ENCODE data around the gene FSIP1.
A peak's percentile ranks its signal among the peaks of the same experiment; 100 is the strongest.

FSIP1 gene

DNA sequence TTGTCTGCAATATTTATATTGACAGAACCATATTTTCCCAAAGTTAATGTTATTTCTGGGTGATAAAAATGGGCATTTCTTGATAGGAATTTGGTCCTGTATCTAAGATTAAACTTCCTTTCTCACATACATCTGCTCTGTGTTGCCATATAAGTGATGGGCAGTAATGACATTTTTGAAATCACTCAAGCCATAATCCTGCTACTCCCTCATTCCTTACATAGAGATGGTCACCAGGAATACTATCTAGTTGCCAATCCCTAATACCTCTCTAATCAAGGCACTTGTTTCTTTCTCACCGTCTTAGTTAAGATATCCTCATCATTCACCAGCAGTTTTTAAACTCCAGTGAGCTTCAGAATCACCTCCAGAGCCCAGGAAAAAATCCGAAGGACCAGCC is 68.4 kb downstream of the FSIP1 start:
- no peak for DNase-seq

DNA sequence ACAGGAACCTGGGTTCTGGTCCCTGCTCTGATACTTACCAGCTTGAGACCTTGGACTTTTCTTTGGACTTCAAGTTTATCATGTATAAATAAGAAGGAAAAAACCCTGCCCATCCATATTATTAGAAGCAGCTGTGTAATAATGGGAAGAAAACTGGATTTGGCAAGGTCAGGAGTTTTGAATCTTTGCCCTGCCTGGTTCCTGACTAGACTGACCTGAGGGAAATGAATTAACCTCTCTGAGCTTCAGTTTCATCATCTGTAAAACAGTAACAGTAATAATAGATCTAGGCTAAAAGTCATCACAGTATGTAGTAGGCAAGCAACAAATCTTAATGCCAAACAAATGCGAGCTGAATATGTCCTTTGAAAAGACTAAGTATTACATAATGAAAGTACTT is 68.8 kb downstream of the FSIP1 start:
- DNase-seq, result no peak

DNA sequence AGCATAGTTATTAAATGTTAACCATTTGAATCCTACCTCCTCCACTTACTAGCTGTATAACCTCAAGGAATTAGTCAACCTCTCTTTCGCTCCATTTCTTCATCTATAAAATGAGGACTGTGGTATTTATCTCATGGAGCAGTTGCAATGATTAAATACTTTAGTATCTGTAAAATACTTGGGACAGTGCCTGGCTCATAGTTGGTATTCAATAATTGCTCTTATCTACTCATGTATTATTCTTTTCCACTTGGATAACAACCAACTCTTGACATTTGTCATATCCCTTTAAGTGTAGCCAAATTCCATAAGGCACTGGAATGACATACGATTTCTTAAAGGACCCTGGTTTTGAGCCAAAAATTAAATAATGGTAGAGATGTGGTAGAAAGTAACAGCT is 72.0 kb downstream of the FSIP1 start:
- DNase-seq, result no peak

DNA sequence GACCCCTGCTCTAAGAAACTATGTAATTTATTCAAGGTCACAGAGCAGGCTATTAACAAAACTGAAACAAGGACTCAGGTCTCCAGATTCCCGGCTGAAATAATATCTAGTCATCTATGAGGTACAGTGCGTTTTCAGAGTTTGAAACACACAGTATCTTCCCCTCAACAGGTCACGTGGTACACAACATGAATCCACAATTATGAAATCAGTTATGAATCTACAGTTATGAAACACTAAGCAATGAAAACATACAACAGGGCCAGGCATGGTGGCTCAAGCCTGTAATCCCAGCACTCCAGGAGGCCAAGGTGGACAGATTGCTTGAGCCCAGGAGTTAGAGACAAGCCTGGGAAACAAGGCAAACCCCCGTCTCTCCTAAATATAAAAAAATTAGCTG is 72.7 kb downstream of the FSIP1 start:
- DNase-seq, result no peak

DNA sequence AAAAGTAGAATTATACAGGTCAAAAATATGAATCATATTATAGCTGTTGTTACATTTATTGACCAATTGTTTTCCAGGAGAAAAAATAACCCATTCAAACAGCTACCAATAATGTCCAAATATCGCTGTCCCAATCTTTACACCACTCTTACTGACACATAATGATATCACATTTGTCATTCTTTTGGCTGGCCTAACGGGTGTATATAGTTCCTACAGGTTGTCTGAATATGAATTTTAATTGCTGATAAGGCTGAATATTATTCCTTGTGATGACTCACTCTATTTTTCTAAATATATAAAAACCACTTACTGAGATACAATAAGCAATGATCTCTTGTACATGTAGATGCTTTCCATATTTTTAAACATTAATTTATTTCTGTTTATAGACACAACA is 76.4 kb downstream of the FSIP1 start:
- no peak for DNase-seq

DNA sequence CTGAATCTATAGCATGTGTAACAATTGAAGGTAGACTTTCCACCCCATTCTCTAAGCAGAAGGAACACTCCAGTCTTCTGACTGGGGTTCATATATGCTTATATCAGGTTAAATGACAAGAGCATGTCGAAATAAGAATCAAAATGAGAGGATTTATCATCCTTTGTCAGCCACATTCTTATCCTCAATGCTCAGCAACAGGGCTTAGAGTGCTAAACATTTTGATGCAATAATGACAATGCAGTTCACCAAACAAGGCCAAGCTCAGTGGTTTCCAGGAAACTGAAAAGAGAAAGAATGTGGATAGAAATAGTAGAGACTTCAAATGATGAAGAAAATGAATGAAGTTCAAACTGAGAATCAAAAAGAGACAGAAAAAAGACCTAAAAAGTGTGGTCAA is 78.0 kb downstream of the FSIP1 start:
- no peak for DNase-seq

DNA sequence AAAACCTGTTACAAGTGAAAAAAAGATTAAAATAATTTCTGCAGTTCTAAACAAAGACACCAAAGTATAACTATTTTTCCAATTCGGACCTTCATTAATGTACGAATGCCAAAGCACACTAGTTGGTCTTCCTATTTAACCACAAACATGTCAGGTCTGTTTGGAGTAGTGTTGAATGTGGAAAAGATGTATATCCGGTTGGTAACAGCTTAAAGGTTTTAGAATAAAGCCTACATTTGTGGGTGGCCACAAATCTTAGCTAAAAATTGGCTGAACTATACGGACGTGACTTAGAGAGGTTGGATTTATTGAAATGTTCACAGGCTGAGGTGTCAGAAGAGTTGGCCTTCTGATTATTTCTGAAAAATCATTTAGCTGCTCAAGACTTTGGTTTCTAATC is 78.4 kb downstream of the FSIP1 start:
- no peak for DNase-seq

DNA sequence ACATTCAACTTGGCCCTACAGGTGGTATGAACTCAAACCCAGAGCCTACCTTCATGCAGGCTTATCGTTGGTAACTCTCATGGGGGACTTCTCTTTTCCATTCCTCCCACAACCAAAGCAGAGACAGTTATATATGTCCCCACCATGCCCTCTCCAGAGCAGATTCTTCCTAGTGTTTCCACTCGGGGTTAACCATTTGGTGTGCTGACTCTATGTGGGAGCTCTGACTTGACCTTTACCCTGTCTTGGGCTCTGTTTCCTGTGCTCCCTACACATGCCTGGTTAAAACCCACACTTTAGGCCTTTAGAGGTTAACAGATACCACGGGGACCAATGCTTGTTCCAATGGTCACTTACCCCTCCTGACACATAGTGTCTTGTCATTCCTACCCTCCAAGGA is 80.7 kb downstream of the FSIP1 start:
- no peak for DNase-seq

DNA sequence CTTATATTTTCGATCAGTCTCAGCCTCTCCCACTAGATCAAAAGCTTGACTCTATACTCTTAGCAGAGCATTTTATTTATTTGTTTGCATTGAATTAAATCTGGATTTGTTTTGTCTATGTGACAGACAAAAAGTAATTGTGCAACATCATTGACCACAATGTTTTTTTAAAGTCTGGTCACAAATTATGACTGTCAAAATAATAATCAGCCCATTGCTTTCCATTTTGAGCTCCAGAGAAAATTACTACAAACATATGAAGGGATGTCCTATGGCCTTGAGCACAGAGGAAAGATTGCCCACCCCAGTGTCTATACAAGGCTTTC is 82.3 kb downstream of the FSIP1 start:
- no peak for DNase-seq

DNA sequence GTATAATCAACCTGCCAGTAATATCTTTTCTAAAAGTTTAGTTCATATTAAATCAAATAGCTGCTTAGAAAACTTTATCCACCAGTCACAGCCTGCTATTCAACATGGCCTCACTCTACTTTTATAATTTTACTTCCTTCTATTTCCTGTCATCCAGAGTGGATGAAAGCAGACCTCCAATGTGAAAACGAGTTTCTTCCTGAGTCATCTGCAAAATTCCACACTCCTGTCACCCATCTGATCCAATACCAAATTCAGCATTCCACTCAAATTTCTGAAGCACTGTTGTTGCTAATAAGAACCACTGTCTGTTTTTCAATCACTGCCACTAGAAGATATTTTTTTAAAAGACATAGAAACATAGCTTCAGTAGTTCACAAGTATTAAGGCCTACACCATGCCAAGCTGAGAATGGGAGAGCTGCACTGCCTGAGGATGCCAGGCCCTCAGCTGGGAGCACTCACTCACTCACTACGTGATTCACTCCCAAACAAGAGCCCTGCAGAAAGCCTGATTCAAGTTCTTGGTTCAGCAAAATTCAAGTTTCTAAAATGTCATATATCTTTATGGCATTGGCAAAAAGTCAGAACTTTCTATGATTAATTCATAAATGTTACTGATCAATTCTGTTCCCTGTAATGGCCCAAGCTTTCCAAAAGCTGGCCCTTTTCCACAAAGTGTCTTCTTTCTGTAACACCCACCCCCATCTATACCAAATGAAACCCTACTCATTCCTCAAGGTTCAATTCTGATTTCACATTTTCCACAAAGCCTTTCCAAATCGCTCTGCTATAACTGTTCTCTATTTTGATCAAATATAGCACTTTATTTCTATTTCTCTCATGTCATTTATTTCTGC is 82.9 kb downstream of the FSIP1 start:
- no peak for DNase-seq

DNA sequence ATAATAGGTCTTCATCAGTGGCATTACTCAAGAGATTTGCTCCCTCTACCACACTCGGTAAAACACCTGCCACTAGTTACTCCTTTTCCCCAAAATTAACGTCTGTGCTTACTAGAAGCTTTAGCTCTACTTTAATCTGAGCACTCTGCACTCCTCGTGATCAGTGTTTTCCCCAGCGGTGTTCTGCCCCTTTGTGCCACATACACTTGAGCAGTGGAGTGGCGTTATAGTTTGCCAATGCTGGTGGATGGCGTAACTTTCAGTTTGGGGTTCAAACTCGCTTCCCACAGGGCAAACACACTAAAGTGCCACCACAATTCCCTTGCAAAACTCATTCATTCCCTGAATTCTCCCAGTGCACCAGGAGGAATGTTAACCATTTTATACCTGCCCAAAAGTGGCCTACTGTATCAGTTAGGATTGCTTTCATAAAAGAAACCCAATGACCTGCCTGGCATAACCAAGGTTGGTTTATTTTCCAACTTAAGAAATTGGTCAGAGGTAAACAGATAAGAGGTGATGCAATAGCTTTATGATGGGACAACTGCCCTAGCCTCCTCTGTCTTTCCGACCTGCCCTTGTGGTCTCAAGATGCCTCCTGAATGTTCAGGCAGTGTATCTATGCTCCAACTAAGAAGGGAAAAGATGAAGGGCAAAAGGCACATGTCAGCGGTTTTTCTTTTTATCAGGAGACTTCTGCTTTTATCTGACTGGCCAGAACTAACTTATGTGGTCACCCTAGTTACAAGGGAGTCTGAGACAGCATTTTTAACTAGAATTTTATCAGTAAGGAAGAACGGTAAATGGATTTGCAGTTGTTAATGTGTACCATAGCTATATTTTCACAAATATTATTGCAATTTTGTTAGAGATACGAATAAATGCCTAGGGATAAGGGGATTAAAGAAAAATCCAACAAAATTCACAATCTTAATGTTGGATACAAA is 83.9 kb downstream of the FSIP1 start:
- DNase-seq, result no peak

DNA sequence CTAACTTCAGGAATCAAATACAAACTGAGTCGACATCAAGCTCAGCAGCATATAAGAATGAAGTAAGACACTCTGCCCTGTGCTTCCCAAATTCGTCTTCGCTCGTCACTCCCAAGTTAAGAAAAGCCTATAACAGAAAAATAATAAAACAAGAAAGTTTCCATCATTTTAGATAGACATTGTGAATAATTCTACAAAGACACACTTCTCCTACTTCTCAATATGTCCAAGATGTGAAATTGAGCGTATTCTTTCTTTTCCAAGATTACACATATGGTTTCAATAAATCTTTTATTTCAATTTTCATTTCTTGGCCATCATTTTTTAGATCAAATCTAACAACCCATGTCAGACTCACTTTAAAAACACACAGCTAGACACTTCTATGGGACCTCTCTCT is 85.1 kb downstream of the FSIP1 start:
- DNase-seq, result no peak

DNA sequence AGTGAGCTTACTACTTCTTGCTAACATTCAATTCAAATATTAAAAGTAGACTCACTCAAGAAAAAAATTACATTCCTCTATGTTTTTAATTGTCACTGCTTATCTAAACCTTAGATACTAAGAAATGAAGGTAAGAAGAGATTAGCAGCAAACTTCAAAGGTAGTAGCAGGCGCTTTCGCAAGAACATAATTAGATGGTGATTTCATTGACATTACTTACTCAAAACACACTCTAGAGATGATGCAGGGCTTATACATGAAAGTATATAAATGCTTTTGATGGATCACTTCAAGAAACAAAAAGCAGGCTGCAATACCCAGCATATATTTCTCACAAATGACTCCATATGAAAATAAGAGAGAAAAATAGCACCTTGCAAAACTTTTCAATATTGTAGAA is 86.8 kb downstream of the FSIP1 start:
- DNase-seq, result no peak

DNA sequence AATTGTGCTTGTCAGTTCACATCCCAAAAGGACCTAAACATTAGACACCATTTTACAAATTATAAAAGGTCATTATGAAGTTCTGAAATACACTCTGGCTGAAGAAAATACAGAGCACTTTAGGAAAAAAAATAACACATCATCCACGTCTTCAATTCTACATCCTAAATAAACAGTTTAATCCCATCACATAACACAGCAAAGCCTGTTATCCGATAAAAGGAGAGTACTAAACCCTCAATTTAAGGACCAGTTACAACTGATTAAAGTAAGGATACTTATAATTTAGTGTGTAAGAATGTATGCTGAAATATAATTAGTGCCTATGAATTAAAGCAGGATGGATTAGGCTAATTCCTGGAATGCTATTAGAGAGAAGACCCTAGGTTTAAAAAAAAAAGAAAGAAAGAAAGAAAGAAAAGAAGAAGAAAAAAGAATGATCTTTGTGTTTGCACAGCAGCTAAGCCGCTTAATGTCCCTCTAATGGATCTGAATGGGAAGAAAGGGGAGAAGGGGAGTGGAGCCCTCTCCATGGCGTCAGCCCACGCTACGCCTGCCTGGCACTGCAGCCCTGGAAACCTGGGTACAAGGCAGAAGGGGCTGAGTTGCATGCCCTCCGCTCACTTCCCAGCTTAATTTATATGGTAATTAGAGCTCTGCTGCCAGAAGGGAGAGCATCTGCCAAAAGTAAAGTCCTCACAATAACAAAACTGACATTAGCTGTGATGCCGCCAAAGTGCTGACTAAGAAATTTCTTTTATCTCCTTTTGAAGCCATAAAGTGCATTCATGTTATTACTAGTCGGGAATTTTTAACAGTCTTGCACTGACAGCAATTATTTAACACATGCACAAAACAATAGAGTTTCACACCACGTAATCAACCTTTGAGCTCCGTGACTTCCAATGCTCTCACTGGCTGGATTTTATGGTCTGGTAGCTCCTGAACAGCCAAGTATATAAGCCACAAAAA is 90.0 kb downstream of the FSIP1 start:
- peak; percentile 79 for DNase-seq

DNA sequence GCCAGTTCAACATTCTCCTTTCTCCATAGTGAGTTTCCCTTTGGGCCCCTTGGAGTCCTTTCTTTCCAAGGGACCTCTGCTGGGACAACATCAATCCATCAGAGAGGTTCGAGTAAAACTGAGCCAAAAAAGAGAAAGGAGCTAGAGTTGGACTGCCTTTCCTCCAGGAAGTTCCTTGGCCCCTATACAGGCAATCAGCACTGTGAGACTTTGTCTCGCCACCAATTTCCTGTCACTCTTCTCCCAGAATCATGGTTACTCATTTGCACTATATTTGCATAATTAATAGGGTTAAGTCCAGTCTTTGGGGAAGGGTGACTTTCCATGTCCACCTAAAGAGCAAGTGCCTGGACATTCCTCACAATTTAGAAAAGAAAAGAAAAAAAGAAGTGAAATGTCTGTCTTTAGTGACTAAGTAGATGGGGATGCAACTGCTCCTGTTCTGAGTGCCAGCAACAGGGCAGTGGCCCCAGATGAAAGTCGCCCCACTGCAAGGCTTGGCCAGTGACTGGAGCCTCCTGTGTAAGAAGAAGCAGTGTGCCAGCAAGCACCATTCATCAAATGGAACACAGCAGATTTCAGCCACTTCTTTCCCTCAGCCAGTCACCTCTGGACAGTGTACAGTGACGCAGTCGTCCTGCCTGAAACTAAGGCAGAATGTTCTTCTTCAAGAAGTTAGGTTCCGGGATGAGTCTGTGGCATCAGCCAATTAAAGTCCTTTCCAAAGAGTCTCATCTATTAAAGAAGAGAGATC is 91.6 kb downstream of the FSIP1 start:
- no peak for DNase-seq

DNA sequence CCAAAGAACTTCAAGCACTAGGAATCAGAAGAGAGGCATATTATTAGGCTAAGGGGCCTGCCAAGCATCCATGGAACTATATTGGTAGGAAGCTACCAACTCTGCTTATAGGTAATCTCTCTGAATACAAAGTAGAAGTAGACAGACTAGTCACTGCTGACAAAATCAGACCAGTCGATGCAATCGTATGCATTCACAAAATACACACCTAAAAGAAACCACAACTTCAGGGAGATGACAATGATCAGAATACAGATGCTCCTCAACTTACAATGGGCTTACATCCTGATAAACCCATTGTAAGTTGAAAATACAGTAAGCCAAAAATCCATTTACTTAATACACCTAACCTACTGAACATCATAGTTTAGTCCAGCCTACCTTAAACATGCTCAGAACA is 94.7 kb downstream of the FSIP1 start:
- DNase-seq, result no peak

DNA sequence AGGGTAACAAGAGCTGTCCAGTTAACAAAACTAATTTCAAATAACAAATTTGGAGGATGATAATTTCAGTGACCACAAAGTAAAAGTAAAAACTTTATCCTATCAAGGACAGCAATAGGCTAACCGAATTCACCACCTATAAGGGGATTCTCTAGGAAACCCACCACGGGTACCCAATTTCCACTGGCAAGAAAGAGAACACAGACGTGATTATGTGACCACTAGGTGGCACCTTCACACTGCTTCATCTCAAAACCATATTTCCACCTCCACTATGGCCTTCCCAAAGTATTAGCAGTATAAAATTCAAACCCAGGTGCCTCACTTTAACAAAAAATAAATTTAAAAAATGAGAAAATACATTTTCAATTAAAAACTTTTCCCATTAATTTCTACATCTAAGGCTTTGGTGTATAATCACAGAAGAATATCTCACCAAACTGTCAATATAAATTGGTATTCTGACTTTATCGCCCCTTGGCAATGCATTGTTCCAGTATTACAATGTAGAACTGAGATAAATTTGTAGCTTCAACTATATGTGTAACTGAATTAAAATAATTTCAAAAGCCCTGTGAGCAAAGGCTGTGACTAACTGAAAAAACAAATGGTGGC is 96.5 kb downstream of the FSIP1 start:
- DNase-seq, result peak; percentile 40

DNA sequence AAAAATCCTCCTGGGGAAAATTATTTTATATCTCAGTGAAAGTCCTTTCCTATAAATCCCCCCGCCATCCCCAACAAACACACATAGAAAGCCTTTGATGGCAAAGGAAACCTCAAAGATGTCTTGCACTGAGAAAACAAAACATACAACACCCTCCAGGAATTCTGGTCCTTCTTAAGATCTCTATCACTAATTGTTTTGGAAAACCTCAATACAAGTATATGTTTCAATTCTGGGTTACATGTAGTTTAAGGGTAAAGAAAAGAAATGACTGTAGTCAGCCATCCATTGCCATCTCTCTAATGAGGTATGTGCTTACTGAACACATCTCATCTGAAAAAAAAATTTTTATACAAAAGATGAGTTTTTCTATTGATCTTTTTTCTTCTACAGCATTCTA is 97.3 kb downstream of the FSIP1 start:
- no peak for DNase-seq

DNA sequence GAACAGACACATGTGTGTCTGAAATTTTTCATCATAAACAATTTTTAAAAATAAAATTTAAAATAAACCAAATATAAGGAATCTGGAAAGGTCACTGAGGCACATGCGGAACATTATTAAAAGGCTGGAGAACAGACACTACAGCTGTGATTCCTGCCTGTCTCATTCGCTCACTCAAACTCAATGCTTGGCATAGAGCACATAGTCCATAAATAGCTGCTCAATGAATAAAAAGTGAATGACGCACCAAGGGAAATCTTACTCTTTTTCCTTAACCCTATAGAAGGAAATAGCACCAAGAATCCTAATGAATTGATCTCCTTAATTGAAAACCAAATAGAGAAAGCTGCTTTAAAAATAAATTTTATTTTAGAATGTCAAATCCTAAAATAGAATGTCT is 98.4 kb downstream of the FSIP1 start:
- peak; percentile 5 for DNase-seq

DNA sequence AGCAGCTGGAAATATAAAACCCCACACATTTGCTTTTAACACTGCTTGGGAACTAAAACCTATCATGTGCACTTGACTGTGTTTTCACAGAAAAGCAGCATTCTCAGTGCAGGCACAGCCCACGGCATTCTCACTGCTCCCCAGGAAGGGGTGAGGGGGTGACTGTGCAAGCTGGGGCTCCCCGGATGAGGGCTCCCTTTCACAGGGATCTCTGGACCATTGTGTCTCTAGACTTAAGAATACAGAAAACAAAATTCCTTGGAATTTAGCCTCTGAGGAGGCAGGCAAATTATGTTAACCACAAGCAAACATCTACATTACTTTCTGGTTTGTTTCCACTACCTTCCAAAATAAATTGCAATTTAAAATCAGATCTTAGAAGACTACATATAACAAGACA is 100.3 kb downstream of the FSIP1 start:
- no peak for DNase-seq

DNA sequence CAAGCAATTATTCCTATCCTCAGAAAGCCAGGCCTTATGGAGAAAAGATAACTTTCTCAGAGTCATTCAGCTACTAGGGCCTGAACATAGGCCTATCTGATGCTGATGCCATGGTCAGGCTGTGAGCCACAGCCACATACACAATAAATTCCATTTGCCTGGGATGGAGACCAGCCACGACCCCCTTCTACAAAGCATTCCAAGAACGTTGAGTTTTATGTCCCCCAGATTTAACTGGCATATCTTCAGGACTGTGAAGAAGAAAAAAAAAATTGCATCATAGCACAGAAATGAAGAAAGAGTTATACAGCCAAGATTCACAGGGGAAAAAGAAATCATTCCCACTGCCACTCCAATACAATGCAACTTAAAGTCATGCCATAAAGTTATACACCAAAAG is 101.8 kb downstream of the FSIP1 start:
- no peak for DNase-seq

DNA sequence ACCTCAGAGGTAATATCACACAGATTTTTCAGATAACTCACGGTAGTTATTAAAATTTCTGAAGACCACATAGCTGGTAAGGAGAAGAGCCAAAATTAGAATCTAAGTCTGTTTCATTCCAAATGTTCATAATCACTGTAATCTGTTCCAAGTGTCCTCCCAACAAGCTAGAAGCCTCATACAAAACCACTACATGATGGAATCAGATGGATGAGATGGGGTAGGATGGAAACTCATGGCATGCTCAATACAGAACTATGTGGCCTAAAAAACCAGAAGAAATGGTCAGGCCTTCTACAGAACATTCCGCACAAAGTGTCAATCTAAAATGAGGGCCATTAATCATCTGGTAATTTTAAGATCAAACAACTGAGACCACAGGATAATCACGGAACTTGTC is 110.0 kb downstream of the FSIP1 start:
- DNase-seq, result no peak
